ENCODE results near the gene TXNDC11.

- no peak for TF ChIP-seq EZH2 (IDR thresholded peaks at IDR 0.05; ENCODE audit: low read length)
- no peak for TF ChIP-seq CTCF (optimal IDR thresholded peaks at IDR 0.05 in 1 of 3, IDR thresholded peaks at IDR 0.05 in 1 of 3, conservative IDR thresholded peaks at IDR 0.05 in 1 of 3; ENCODE audit: extremely low read depth in 1 of 3, insufficient read depth in 2 of 3, low read length in 3 of 3)
These were observed 90.9 kb downstream of the TXNDC11 start for GRCh38 chr16:11651796-11652195.
